Loucy (cell line): ENCODE measurements around the gene OR7C1.

Experiments used
- EZH2phosphoT487 ChIP-seq: fragments of 200-600 bp; IDR thresholded peaks from 2 replicates; pipeline ENCODE4 v1.6.1; 2018; ENCODE audit warnings: antibody characterized with exemption, mild to moderate bottlenecking, moderate library complexity, borderline replicate concordance
- TF ChIP-seq, protein P1 (sequence below): fragments of 200-600 bp; sonication (generic); conservative IDR thresholded peaks from 2 replicates; pipeline ENCODE4 v1.5.1; 2014; ENCODE audit warnings: mild to moderate bottlenecking, antibody characterized with exemption, low read length

DNA sequence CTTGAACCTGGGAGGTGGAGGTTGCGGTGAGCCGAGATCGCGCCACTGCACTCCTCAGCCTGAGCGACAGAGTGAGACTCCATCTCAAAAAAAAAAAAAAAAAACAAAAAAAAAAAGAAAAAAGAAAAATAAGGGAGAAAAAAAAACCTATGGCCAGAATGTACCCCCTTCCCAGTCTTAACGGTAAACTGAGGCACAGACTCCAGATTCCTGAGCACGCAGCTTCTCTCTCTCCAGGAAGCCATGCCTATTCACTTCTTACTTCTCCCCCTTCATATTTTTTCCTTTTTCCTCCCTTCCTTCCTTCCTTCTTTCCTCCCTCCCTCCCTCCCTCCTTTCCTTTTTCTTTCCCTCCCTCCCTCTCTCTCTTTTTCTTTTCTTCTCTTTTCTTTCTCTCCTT is 62.0 kb downstream of the OR7C1 start:
- TF ChIP-seq, protein P1, sequence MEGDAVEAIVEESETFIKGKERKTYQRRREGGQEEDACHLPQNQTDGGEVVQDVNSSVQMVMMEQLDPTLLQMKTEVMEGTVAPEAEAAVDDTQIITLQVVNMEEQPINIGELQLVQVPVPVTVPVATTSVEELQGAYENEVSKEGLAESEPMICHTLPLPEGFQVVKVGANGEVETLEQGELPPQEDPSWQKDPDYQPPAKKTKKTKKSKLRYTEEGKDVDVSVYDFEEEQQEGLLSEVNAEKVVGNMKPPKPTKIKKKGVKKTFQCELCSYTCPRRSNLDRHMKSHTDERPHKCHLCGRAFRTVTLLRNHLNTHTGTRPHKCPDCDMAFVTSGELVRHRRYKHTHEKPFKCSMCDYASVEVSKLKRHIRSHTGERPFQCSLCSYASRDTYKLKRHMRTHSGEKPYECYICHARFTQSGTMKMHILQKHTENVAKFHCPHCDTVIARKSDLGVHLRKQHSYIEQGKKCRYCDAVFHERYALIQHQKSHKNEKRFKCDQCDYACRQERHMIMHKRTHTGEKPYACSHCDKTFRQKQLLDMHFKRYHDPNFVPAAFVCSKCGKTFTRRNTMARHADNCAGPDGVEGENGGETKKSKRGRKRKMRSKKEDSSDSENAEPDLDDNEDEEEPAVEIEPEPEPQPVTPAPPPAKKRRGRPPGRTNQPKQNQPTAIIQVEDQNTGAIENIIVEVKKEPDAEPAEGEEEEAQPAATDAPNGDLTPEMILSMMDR = no peak
- TF ChIP-seq EZH2phosphoT487 = no peak
